HG03575 (cell line): ENCODE data around the gene PPP1R3F.

Experiments
- ATAC-seq: cut with Tn5 transposase; IDR thresholded peaks from one replicate; pipeline ENCODE4 v1.9.1; 2021; ENCODE audit not compliant: unreplicated experiment, insufficient number of reproducible peaks, low FRiP score; ENCODE audit errors: extremely low read depth

The PPP1R3F gene

GRCh38 chrX:49269767-49270248, at the start of gene PPP1R3F:
Gene PPP1R3F (plus strand): TSS chrX:49269793. CDS start chrX:49269870, 77 bp downstream.
- ATAC-seq, result no peak

- ATAC-seq, result no peak
These were observed 49.5 kb upstream of the PPP1R3F start for GRCh38 chrX:49220100-49220499.

- ATAC-seq, result no peak
These were observed 47.7 kb upstream of the PPP1R3F start for GRCh38 chrX:49221868-49222267.

- ATAC-seq, result no peak
These were observed 43.7 kb upstream of the PPP1R3F start for GRCh38 chrX:49225858-49226257.

- ATAC-seq, result no peak
These were observed 42.6 kb upstream of the PPP1R3F start for GRCh38 chrX:49226946-49227345.

GRCh38 chrX:49227726-49228125, 41.9 kb upstream of the PPP1R3F start:
- ATAC-seq, result no peak

GRCh38 chrX:49228185-49228584, 41.4 kb upstream of the PPP1R3F start:
- no peak for ATAC-seq

- no peak for ATAC-seq
These were observed 38.9 kb upstream of the PPP1R3F start for GRCh38 chrX:49230500-49231232.

GRCh38 chrX:49231333-49232000, 38.1 kb upstream of the PPP1R3F start:
- ATAC-seq, result no peak

- ATAC-seq, result no peak
These were observed 37.1 kb upstream of the PPP1R3F start for GRCh38 chrX:49232525-49232924.

GRCh38 chrX:49233176-49233575, 36.4 kb upstream of the PPP1R3F start, which contains the start of gene CACNA1F:
Gene CACNA1F (minus strand): TSS chrX:49233340. CDS start chrX:49233309, 31 bp downstream.
- ATAC-seq, result no peak

GRCh38 chrX:49233887-49234555, 35.6 kb upstream of the PPP1R3F start:
- no peak for ATAC-seq

- no peak for ATAC-seq
These were observed 32.5 kb upstream of the PPP1R3F start for GRCh38 chrX:49237060-49237459.

- no peak for ATAC-seq
These were observed 30.9 kb upstream of the PPP1R3F start for GRCh38 chrX:49238735-49239134.

- no peak for ATAC-seq
These were observed 27.0 kb upstream of the PPP1R3F start for GRCh38 chrX:49242545-49243066.

- no peak for ATAC-seq
These were observed 26.4 kb upstream of the PPP1R3F start for GRCh38 chrX:49243166-49243565.

- no peak for ATAC-seq
These were observed 25.4 kb upstream of the PPP1R3F start for GRCh38 chrX:49244207-49244606.

GRCh38 chrX:49246541-49246940, 23.1 kb upstream of the PPP1R3F start:
- ATAC-seq, result no peak

GRCh38 chrX:49247346-49247745, 22.2 kb upstream of the PPP1R3F start:
- ATAC-seq, result no peak
